NCI-H1105 (cell line): ENCODE measurements around the gene SRSF4.
"Not testable (repeated sequence)": the region's sequence is repeated elsewhere in the genome, so short reads cannot be mapped to it uniquely, and the experiment has no call there.

Source experiments
- DNase-seq: peaks from one replicate; lab custom pipeline; 2025; lab: John Stamatoyannopoulos, UW

SRSF4 gene

DNA sequence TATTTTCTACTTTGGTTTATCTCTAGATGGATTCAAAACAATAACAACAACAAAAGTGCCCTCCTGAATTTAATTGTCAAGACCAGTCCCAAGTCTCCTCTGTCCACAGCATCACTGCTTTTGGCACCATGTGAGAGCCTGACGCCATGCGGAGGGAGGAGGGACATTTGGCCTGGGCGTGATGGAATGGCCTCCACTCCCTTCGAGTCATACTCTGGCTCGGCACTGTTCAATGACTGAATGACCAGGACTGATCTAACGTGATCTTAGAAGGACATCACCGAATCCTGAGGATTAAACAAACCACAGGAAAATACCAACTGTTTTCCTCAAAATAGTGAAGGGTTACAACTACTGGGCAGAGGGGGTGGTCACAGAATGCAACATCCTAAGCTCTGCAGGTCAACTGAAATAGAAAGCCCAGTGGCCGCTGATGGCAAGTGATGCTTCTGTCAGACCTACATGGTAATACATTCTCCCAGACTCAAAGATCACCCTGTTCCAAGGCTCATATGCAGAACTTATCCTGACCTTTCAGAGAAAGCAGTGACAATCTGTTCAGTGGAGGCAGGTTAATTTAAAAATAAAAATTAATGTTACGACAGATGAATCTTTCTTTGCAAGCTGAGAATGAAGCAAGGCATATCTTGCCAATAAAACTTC is 19.1 kb downstream of the SRSF4 start:
- no peak for DNase-seq

DNA sequence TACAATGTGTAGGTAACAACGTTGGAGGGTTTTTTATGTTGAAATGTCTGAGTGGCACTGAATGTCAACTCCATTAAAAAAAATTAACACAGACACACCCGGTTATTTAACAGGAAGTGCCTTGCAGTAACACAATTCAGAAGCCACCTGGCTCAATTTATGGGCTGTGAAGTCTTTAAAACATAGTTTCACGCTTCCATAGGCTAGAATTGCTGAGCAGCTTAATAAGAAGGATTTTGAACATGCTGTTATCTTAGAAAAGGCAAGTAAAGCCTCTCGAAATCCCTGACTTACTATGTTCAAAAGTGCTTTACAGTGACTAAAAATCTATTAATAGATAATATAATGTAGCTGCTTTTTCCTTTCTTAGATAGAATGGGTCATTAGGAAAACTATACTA is 19.7 kb downstream of the SRSF4 start:
- no peak for DNase-seq

DNA sequence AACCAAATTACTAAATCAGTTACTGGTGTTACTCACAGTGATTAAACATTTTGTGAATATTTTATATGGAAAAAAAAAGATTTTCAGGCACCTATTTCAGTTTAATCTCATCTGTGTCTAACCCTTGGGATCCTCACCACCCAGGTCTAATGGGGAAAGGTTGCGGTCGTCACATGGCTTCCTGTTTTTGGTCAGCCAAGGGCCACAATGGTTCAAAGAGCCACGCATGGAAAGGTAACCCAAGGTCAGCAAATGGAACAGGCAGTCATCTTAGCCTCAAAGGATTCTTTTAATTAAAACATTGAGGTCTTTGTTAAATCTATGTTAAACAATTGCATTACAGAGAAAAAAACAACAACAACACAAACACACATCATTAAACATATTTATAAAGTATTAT is 21.9 kb downstream of the SRSF4 start:
- DNase-seq = no peak

GRCh38 chr1:29157269-29157601 is 24.5 kb downstream of the SRSF4 start:
- DNase-seq = no peak

GRCh38 chr1:29156543-29157268 is 25.0 kb downstream of the SRSF4 start:
- no peak for DNase-seq

DNA sequence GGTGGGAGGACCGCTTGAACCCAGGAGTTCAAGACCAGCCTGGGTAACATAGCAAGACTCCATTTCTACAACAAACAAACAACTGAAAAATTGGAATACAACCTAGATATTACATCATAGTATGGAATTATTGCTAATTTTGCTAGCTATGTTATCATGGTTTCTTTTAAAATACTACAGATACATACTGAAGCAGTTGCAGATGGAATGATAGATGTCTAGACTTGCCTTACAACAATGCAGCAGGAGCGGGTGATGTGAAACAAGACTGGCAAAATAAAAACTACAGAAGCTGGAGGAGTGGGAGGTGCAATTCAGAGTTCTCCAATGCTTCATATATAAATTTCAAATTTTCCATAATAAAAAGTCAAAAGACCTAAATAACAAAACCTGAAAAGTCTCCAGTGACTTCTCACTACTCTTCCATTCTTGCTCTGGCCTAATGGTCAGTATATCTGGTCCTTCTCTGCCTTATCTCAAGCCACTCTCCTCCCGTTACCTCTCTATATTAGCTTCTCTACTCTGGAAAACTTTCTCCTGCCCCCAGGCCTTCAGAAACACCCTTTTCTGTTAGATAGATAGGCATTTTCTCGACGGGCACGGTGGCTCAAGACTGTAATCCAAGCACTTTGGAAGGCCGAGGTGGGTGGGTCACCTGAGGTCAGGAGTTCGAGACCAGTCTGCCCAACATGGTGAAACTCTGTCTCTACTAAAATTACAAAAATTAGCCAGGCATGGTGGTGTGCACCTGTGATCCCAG is 29.5 kb downstream of the SRSF4 start:
- DNase-seq = no peak

DNA sequence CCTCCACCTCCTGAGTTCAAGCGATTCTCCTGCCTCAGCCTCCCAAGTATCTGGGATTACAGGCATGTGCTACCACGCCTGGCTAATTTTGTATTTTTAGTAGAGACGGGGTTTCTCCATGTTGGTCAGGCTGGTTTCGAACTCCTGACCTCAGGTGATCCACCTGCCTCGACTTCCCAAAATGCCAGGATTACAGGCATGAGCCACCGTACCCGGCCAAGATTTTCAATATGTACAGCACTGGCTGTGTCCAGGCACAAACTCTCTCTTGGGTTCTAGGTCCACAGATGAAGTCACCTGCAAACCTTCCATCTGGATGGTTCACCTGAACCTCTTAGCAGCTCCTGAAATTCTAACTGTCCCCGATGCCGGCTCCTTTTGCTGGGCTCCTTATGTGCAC is 31.4 kb downstream of the SRSF4 start:
- not testable (repeated sequence) for DNase-seq

GRCh38 chr1:29148656-29149491 is 32.8 kb downstream of the SRSF4 start:
- DNase-seq = no peak

GRCh38 chr1:29145739-29146437 is 35.8 kb downstream of the SRSF4 start:
- DNase-seq = no peak

GRCh38 chr1:29144178-29144577 is 37.5 kb downstream of the SRSF4 start:
- no peak for DNase-seq

- no peak for DNase-seq
These were observed 39.0 kb downstream of the SRSF4 start for GRCh38 chr1:29142714-29143113.

DNA sequence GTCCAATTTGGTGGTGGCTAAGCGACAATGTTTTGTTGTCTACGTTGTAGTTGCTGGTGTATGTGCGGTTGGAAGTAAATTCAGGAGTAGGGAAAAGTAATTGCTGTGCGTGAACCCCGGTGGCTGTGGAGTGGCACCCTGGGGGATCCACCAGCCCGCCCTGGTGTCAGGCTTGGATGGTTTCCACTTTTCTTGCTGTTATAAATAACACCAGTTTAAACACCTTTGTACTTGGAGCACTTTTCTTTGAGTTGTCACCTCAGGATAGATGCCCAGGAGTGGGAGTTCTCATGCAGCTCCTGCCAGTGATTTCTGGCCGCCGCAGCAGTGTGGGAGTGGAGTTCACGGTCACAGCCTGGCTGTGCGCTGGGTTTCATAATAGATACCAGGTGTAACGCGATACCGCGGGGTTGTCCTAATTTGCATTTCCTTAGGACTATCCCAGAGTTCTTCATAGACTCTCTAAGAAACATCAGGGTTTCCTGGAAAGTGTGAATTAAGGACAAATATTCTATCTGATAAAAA is 45.2 kb downstream of the SRSF4 start:
- no peak for DNase-seq

DNA sequence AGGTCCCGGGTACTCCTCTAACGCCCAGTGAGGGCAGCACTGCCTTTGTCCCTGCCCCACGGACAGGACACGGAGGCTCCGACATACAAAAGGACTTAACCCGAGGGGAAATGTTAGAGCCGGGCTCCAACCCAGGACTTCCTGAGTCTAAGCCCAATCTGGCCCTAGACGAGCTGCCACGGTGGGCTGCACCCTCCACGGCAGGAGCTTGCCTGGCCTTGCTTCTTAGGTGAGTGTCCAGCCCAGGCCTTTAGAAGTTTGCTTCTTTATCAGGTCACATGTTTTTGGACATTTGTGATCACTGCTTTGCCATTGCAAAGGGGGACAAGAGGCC is 47.0 kb downstream of the SRSF4 start:
- no peak for DNase-seq

DNA sequence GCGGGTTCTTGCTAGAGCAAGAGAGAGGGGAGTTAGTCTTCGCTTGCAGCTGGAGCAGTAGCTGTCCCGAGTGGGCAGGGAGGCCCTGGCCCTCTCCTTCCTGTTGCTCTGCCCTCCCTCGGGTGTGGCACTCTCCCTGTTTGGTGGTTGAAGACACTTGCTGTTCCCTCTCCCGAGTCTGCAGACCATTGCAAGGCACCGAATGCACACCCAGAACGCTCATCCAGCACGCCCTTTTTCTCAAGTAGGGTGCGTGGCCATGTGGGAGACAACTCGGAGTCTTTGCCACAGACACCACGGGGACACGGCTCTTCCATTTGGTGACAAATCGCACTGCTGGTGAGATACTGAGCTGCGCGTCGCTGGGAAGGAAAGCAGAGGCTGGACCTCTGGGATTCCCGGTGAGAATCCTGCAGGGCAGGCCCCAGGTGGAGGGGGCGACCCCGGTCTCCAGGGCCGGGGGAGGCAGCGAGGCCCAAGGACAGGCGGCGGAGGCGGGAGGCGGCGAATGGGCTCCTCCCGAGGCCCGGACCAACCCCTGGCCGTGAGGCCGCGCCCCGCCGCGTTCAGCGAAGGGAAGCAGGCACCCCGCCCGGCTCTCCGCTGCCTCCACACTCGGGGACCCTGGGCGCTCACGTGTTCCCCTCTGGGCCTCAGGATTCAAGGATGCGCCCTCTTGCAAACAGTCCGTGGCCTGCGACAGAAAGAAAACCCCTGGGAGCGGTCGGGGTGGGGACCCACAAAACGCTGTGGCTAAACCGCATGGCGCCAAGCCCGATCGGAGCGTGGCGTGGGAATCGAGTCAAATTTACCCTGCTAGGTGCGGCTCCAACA is 47.6 kb downstream of the SRSF4 start:
- no peak for DNase-seq

DNA sequence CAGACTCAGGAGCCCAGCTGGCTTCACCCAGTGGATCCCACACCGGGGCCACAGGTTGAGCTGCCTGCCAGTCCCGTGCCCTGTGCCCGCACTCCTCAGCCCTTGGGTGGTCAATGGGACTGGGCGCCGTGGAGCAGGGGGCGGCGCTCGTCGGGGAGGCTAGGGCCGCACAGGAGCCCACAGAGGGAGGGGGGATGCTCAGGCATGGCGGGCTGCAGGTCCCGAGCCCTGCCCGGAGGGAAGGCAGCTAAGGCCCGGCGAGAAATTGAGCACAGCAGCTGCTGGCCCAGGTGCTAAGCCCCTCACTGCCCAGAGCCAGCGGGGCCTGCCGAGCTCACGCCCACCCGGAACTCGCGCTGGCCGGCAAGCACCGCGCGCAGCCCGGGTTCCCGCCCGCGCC is 50.6 kb downstream of the SRSF4 start:
- not testable (repeated sequence) for DNase-seq

GRCh38 chr1:29129916-29130315 is 51.8 kb downstream of the SRSF4 start:
- no peak for DNase-seq

GRCh38 chr1:29128739-29129138 is 53.0 kb downstream of the SRSF4 start:
- no peak for DNase-seq

GRCh38 chr1:29126198-29126597 is 55.5 kb downstream of the SRSF4 start:
- DNase-seq = no peak

DNA sequence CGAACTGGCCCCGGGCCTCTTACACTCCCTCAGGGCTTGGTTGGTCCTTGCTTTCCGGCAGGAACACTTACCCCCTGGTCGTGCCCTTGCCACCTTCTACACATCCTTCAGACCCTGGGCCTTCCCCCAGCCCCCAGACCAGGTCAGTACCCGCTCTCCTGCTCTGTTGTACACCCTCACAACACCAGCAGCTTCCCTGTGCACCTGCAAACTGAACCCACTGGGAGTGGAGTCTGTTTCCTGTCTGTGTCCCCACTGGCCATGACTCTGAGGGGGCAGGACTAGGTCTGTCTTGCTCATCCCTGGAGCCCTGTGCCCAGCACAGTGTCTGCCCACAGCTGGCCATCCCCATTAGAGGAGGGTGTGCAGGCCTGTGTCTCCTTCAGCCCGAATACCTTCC is 55.9 kb downstream of the SRSF4 start:
- no peak for DNase-seq

GRCh38 chr1:29125237-29125641 is 56.5 kb downstream of the SRSF4 start:
- no peak for DNase-seq
